HepG2 (cell line): Measurements from ENCODE around the gene FBXO2. TPM values are rescaled to one million over a fixed set of nuclear protein-coding genes. Genes with fewer than 3 reads are reported as not detected.

Source experiments
- ATAC-seq: fragments of 200-7000 bp; cut with Tn5 transposase; 3 replicates; pipeline ENCODE4 v1.9.1; 2020; ENCODE audit warnings: mild to moderate bottlenecking, moderate library complexity
- BruUV-seq: library from RNA; stranded (reverse); fragments of 400-500 nt; replicated peaks from 2 replicates; lab custom pipeline; 2021; lab: Mats Ljungman, UMichigan
- CTCF ChIA-PET: fragments of 300-600 bp; formaldehyde crosslinking; extraction: SDS; loops from one replicate; lab custom pipeline; 2021; ENCODE audit warnings: low total read pairs, inconsistent platforms, low intra/inter-chr PET ratio; lab: Yijun Ruan, JAX
- POLR2A ChIA-PET: fragments of 350-600 bp; sonication (Branson Sonifier 250); formaldehyde crosslinking; loops from one replicate; lab custom pipeline; 2020; ENCODE audit warnings: antibody characterized with exemption, inconsistent platforms; lab: Yijun Ruan, JAX
- DNase-seq: peaks from one replicate; pipeline ENCODE4 v3.0.0-alpha.2; 2015; ENCODE audit warnings: low spot score
- FAIRE-seq: peaks from 3 replicates; lab custom pipeline; 2011; peaks lifted over from hg19 to GRCh38; lab: Jason Lieb, UNC
- H2AFZ ChIP-seq: one replicate; pipeline ENCODE4 v1.6.1; 2011; ENCODE audit warnings: low read length, inconsistent platforms
- H3K27ac ChIP-seq: fragments of 300-600 bp; 3 replicates; pipeline ENCODE4 v1.8.0; 2011; ENCODE audit warnings: mixed run types, mild to moderate bottlenecking, mixed read lengths, low read length, inconsistent platforms; ENCODE audit not compliant: insufficient read depth; ENCODE audit errors: extremely low read length
- H3K27me3 ChIP-seq, 2 experiments: fragments of 200-600 bp in 1 of 2; 2 replicates in 1 of 2; 3 replicates in 1 of 2; pipeline versions ENCODE4 v1.6.0 to v1.8.0; 2011; ENCODE audit warnings: low read length in 2 of 2, mild to moderate bottlenecking in 2 of 2, moderate library complexity in 2 of 2, inconsistent platforms in 1 of 2; ENCODE audit not compliant: insufficient read depth in 2 of 2, control insufficient read depth in 1 of 2
- H3K36me3 ChIP-seq, 2 experiments: fragments of 200-600 bp in 1 of 2; replicated peaks in 1 of 2; 2 replicates in 1 of 2; 3 replicates in 1 of 2; pipeline versions ENCODE4 v1.5.1 to v1.8.0; 2011; ENCODE audit warnings: low read length in 2 of 2, inconsistent platforms in 1 of 2; ENCODE audit not compliant: insufficient read depth in 2 of 2, control insufficient read depth in 1 of 2
- H3K4me1 ChIP-seq: 2 replicates; pipeline ENCODE4 v1.5.1; 2012; ENCODE audit warnings: low read length, inconsistent platforms; ENCODE audit not compliant: insufficient read depth
- H3K4me2 ChIP-seq: 2 replicates; pipeline ENCODE4 v1.6.0; 2011; ENCODE audit warnings: low read depth, low read length, inconsistent platforms
- H3K4me3 ChIP-seq, 3 experiments: fragments of 200-600 bp in 1 of 3; sonication (generic), shearing (Covaris generic) in 1 of 3; replicated peaks in 1 of 3; 2 replicates each; pipeline ENCODE4 v1.5.1; 2011 to 2016; ENCODE audit warnings: low read length in 3 of 3, inconsistent platforms in 2 of 3, low read depth in 2 of 3, mild to moderate bottlenecking in 2 of 3, control low read depth in 1 of 3, mixed read lengths in 1 of 3; ENCODE audit not compliant: insufficient read depth in 1 of 3
- H3K79me2 ChIP-seq: one replicate; pipeline ENCODE4 v1.6.1; 2011; ENCODE audit warnings: low read length, inconsistent platforms; ENCODE audit not compliant: insufficient read depth
- H3K9ac ChIP-seq: 2 replicates; pipeline ENCODE4 v1.6.0; 2011; ENCODE audit warnings: mild to moderate bottlenecking, low read depth, low read length, inconsistent platforms; ENCODE audit not compliant: insufficient read depth
- H3K9me3 ChIP-seq: 2 replicates; pipeline ENCODE4 v1.5.1; 2012; ENCODE audit warnings: mild to moderate bottlenecking, low read length
- H4K20me1 ChIP-seq: 2 replicates; pipeline ENCODE4 v1.6.0; 2011; ENCODE audit warnings: inconsistent platforms, mild to moderate bottlenecking, low read length, moderate library complexity; ENCODE audit not compliant: insufficient read depth
- ARID2 ChIP-seq: sonication (generic); formaldehyde crosslinking; IDR thresholded peaks from 2 replicates; pipeline ENCODE4 v1.8.1; 2022; ENCODE audit warnings: mild to moderate bottlenecking, missing genetic modification reagents, borderline replicate concordance
- DPF2 ChIP-seq: sonication (generic); formaldehyde crosslinking; IDR thresholded peaks from 2 replicates; pipeline ENCODE4 v1.4.0; 2020; ENCODE audit warnings: mild to moderate bottlenecking, low read depth, missing genetic modification reagents, borderline replicate concordance
- GRHL1 ChIP-seq: sonication (generic); formaldehyde crosslinking; conservative IDR thresholded peaks from 2 replicates; pipeline ENCODE4 v1.8.0; 2022; ENCODE audit warnings: missing genetic modification reagents
- MIXL1 ChIP-seq: IDR thresholded peaks from 2 replicates; pipeline ENCODE4 v1.6.1; 2016
- NR1H2 ChIP-seq: sonication (generic); formaldehyde crosslinking; IDR thresholded peaks from 2 replicates; pipeline ENCODE4 v1.8.1; 2022; ENCODE audit warnings: low read depth, missing genetic modification reagents, borderline replicate concordance
- PCBP1 ChIP-seq: fragments of 200-400 bp; formaldehyde crosslinking; IDR thresholded peaks from 2 replicates; pipeline ENCODE4 v1.6.1; 2017; ENCODE audit warnings: mild to moderate bottlenecking, low read depth, low read length, borderline replicate concordance
- ZNF510 ChIP-seq: sonication (generic); formaldehyde crosslinking; IDR thresholded peaks from 2 replicates; pipeline ENCODE4 v1.4.0; 2020; ENCODE audit warnings: low read depth, mild to moderate bottlenecking, missing genetic modification reagents
- WGBS: methylation state at CpG from one replicate; pipeline ENCODE4 v1.1.6; 2017; ENCODE audit warnings: low lambda C conversion rate; 5-methylcytosine and 5-hydroxymethylcytosine counted together
- in situ Hi-C: cut with HindIII; loops from 2 replicates; pipeline ENCODE4 v1.10.0; 2017; ENCODE audit warnings: low pct_unique_long_range_greater_than_20kb; ENCODE audit not compliant: extremely low pct_ligation_motif_present
- intact Hi-C: fragments of 100-400 bp; cut with micrococcal nuclease; formaldehyde crosslinking; loops from one replicate; pipeline ENCODE4 v1.10.0; 2022; ENCODE audit not compliant: unreplicated experiment
- polyA plus RNA-seq, 8 experiments: library from polyadenylated mRNA; depleted of rRNA in 3 of 8; stranded (reverse) in 7 of 8; unstranded in 1 of 8; fragments of >200 nt; fragmentation: Illumina TruSeq in 4 of 8; extraction: Trizol in 4 of 8; gene quantifications; 2 replicates each; pipeline versions ENCODE4 v1.2.1 to v1.2.3, GENCODE V29; 2011 to 2016; ENCODE audit warnings: low read depth in 4 of 8, missing spikeins in 1 of 8, mixed read lengths in 1 of 8; ENCODE audit not compliant: insufficient read depth in 1 of 8
- total RNA-seq, 5 experiments: library from RNA; depleted of rRNA; stranded (reverse); fragments of >200 nt; fragmentation: Illumina TruSeq; extraction: Trizol; gene quantifications; 2 replicates each; pipeline ENCODE4 v1.2.3, GENCODE V29; 2016; ENCODE audit warnings: low read depth in 1 of 5
- TF ChIP-seq, protein P1 (sequence below): sonication (generic); formaldehyde crosslinking; IDR thresholded peaks from 2 replicates; pipeline ENCODE4 v1.4.0; 2020; ENCODE audit warnings: missing genetic modification reagents
- TF ChIP-seq, protein P2 (sequence below): sonication (generic); formaldehyde crosslinking; IDR thresholded peaks from 2 replicates; pipeline ENCODE4 v1.4.0; 2020; ENCODE audit warnings: missing genetic modification reagents

Gene FBXO2
- total and polyA plus RNA-seq, 2 of the 13 experiments (the other 11 are each of a cell fraction or from before 2014, with no cell fraction given) = 79.3 to 112 TPM

GRCh38 chr1:11691928-11692711 is 37.9 kb upstream of the FBXO2 start:
- Histone ChIP-seq H3K4me2 (no peak overlapping the region), H3K36me3 (no peaks in the 10 kb centered on the region)
- ATAC-seq = no peak

DNA sequence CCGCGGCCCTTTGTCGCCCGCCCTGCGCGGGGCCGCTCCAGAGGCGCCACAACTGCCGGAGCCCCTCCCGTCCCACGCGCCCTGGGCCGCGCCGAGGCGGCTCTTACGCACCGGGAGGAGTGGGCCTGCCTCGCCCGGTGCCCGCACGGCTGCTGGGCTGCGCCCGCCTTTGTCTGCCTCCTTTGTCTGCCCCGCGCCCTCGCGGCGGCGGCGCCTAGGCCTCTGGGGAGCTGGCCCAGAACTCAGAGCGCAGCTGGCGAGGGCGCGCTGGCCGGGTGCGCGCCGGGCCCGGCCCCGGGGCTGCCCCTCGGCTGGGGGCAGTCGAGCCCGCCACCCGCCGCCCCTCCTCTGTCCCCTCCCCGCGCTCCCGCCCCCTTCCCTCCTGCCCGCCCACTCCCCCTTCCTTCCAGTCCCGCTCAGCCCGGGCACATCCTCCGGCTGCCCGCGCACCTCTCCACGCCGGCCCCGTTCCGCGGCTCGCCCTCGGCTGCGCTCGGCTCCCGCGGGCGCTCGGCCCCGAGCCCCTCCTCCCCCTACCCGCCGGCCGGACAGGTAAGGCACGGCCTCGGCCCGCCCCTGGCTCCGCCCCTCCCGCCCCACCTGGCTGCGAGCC is 37.2 kb upstream of the FBXO2 start, which contains the start of gene DRAXIN:
TSS of gene DRAXIN (plus strand) at position 409 of the 613 bp plus-strand sequence. CDS start 14,549 bp downstream, outside the sequence.
- Histone ChIP-seq H3K27ac (no peak within 1 kb of the TSS), H3K9me3 (no peaks in the 10 kb centered on the region), H3K36me3 (no peaks in the 10 kb centered on the region), H3K4me3 (peak within 1 kb of the TSS in 1 of 3 experiments; percentile 24; a peak in 1 of 6 replicates), H3K27me3 (peaks cover 16 to 66% of the 10 kb centered on the region in 2 experiments), H3K4me1 (peaks cover 15% of the 10 kb centered on the region), H3K9ac (no peak within 1 kb of the TSS), H3K79me2 (no peaks in the 10 kb centered on the region), H2AFZ (no peak within 1 kb of the TSS), H4K20me1 (no peaks in the 10 kb centered on the region), H3K4me2 (peak within 1 kb of the TSS; percentile 49)
- in situ Hi-C loops = loop anchor here (10.0 kb wide), 1 partner anchor 63 kb away; no protein-coding TSS in a partner anchor
- no TSS peak for BruUV-seq
- FAIRE-seq (no peak), DNase-seq (no peak), ATAC-seq (peak; percentile 23; the same call in 2 of the 3 replicates)
- intact Hi-C loops = no loop called here
- 13% methylated on average over 6 of the region's 78 CpGs for WGBS
- CTCF ChIA-PET = no interaction called here
- POLR2A ChIA-PET = no interaction called here
- TF ChIP-seq NR1H2 (CRISPR knock-in tag) = no peak
- no peak for TF ChIP-seq ZNF510 (CRISPR knock-in tag)
- TF ChIP-seq ARID2 (CRISPR knock-in tag) = no peak
- no peak for TF ChIP-seq GRHL1 (CRISPR knock-in tag)
- TF ChIP-seq, protein P1, sequence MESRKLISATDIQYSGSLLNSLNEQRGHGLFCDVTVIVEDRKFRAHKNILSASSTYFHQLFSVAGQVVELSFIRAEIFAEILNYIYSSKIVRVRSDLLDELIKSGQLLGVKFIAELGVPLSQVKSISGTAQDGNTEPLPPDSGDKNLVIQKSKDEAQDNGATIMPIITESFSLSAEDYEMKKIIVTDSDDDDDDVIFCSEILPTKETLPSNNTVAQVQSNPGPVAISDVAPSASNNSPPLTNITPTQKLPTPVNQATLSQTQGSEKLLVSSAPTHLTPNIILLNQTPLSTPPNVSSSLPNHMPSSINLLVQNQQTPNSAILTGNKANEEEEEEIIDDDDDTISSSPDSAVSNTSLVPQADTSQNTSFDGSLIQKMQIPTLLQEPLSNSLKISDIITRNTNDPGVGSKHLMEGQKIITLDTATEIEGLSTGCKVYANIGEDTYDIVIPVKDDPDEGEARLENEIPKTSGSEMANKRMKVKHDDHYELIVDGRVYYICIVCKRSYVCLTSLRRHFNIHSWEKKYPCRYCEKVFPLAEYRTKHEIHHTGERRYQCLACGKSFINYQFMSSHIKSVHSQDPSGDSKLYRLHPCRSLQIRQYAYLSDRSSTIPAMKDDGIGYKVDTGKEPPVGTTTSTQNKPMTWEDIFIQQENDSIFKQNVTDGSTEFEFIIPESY (CRISPR knock-in tag) = no peak
- TF ChIP-seq PCBP1 = no peak
- no peak for TF ChIP-seq DPF2

More at GRCh38 chr1:11691928-11692711, 37.9 kb upstream of the FBXO2 start:
- Histone ChIP-seq H3K4me1 (peaks cover 15% of the 10 kb centered on the region), H3K27ac (no peak overlapping the region), H3K9me3 (no peaks in the 10 kb centered on the region), H3K27me3 (peaks cover 16 to 67% of the 10 kb centered on the region in 2 experiments), H3K79me2 (no peaks in the 10 kb centered on the region), H2AFZ (no peak overlapping the region), H3K9ac (no peak overlapping the region), H4K20me1 (no peaks in the 10 kb centered on the region), H3K4me3 (no peak overlapping the region)
- ChIA-PET POLR2A (no interaction called here), CTCF (no interaction called here)
- no peak for DNase-seq
- intact Hi-C loops (no loop called here), in situ Hi-C loops (loop anchor here (10.0 kb wide), 1 partner anchor 63 kb away; no protein-coding TSS in a partner anchor)
- TF ChIP-seq, protein P2, sequence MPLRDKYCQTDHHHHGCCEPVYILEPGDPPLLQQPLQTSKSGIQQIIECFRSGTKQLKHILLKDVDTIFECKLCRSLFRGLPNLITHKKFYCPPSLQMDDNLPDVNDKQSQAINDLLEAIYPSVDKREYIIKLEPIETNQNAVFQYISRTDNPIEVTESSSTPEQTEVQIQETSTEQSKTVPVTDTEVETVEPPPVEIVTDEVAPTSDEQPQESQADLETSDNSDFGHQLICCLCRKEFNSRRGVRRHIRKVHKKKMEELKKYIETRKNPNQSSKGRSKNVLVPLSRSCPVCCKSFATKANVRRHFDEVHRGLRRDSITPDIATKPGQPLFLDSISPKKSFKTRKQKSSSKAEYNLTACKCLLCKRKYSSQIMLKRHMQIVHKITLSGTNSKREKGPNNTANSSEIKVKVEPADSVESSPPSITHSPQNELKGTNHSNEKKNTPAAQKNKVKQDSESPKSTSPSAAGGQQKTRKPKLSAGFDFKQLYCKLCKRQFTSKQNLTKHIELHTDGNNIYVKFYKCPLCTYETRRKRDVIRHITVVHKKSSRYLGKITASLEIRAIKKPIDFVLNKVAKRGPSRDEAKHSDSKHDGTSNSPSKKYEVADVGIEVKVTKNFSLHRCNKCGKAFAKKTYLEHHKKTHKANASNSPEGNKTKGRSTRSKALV (CRISPR knock-in tag) = peak; percentile 61; the same call in 1 of the 2 replicates
- no peak for TF ChIP-seq MIXL1 (CRISPR knock-in tag)
- FAIRE-seq = no peak
- no TSS peak for BruUV-seq
- 51% methylated on average over 55 of the region's 64 CpGs for WGBS
